Type B pancreatic cell (in vitro differentiated cells): Measurements from ENCODE around the gene EXTL1. TPM values are rescaled to one million over a fixed set of nuclear protein-coding genes. Genes with fewer than 3 reads are reported as not detected.

Experiments used
- DNase-seq: peaks from one replicate; pipeline ENCODE4 v3.0.0; 2021; ENCODE audit warnings: mixed read lengths; ENCODE audit not compliant: unreplicated experiment; ENCODE audit errors: extremely low spot score
- H3K27ac Mint-ChIP-seq: 2 replicates; pipeline ENCODE4 v1.8.0; 2021; ENCODE audit warnings: mild to moderate bottlenecking, mixed read lengths
- H3K27me3 Mint-ChIP-seq: 2 replicates; pipeline ENCODE4 v1.8.0; 2021; ENCODE audit warnings: mixed read lengths
- H3K36me3 Mint-ChIP-seq: 2 replicates; pipeline ENCODE4 v1.8.0; 2021; ENCODE audit warnings: mixed read lengths
- H3K4me1 Mint-ChIP-seq: one replicate; pipeline ENCODE4 v1.8.0; 2021; ENCODE audit warnings: mixed read lengths; ENCODE audit not compliant: unreplicated experiment
- H3K4me3 Mint-ChIP-seq: 2 replicates; pipeline ENCODE4 v1.8.0; 2021; ENCODE audit warnings: mild to moderate bottlenecking, mixed read lengths
- H3K9me3 Mint-ChIP-seq: 2 replicates; pipeline ENCODE4 v1.8.0; 2021; ENCODE audit warnings: mixed read lengths
- CTCF ChIP-seq: fragments of 200-600 bp; sonication (generic); conservative IDR thresholded peaks from 2 replicates; pipeline ENCODE4 v1.5.0; 2021; ENCODE audit warnings: antibody characterized with exemption, mild to moderate bottlenecking
- total RNA-seq: library from RNA; stranded (reverse); gene quantifications from 2 replicates; pipeline ENCODE4 v1.2.1, GENCODE V29; 2021; ENCODE audit warnings: low replicate concordance

EXTL1 gene
- total RNA-seq, 1 donor from 2014 or later = 4.2 TPM

GRCh38 chr1:26010825-26011224 is 10.8 kb upstream of the EXTL1 start:
- Mint-ChIP-seq H3K27ac (no peak overlapping the region), H3K9me3 (no peaks in the 10 kb centered on the region), H3K36me3 (no peaks in the 10 kb centered on the region), H3K4me3 (no peak overlapping the region), H3K4me1 (peaks cover 5% of the 10 kb centered on the region), H3K27me3 (no peaks in the 10 kb centered on the region)
- DNase-seq = no peak
- TF ChIP-seq CTCF = no peak

GRCh38 chr1:26012864-26013263 is 8.7 kb upstream of the EXTL1 start:
- Mint-ChIP-seq H3K36me3 (no peaks in the 10 kb centered on the region), H3K27ac (no peak overlapping the region), H3K27me3 (no peaks in the 10 kb centered on the region), H3K4me3 (no peak overlapping the region), H3K9me3 (no peaks in the 10 kb centered on the region), H3K4me1 (peaks cover 5% of the 10 kb centered on the region)
- TF ChIP-seq CTCF = no peak
- DNase-seq = no peak

GRCh38 chr1:26014179-26014578 is 7.4 kb upstream of the EXTL1 start:
- no peaks in the 10 kb centered on the region for H3K27me3 Mint-ChIP-seq
- peaks cover 13% of the 10 kb centered on the region for H3K4me1 Mint-ChIP-seq
- H3K36me3 Mint-ChIP-seq = no peaks in the 10 kb centered on the region
- H3K9me3 Mint-ChIP-seq = no peaks in the 10 kb centered on the region
- DNase-seq = no peak
- no peak overlapping the region for H3K27ac Mint-ChIP-seq
- no peak for TF ChIP-seq CTCF
- H3K4me3 Mint-ChIP-seq = no peak overlapping the region

- no peaks in the 10 kb centered on the region for H3K9me3 Mint-ChIP-seq
- no peaks in the 10 kb centered on the region for H3K27me3 Mint-ChIP-seq
- no peak overlapping the region for H3K27ac Mint-ChIP-seq
- no peak for TF ChIP-seq CTCF
- H3K4me3 Mint-ChIP-seq = no peak overlapping the region
- H3K4me1 Mint-ChIP-seq = peaks cover 19% of the 10 kb centered on the region
- no peak for DNase-seq
- H3K36me3 Mint-ChIP-seq = no peaks in the 10 kb centered on the region
These were observed 6.2 kb upstream of the EXTL1 start for GRCh38 chr1:26015358-26015757.

- no peak for TF ChIP-seq CTCF
- no peak for DNase-seq
- peaks cover 23% of the 10 kb centered on the region for H3K4me1 Mint-ChIP-seq
- no peak overlapping the region for H3K4me3 Mint-ChIP-seq
- no peak overlapping the region for H3K27ac Mint-ChIP-seq
- no peaks in the 10 kb centered on the region for H3K9me3 Mint-ChIP-seq
- no peaks in the 10 kb centered on the region for H3K27me3 Mint-ChIP-seq
- no peaks in the 10 kb centered on the region for H3K36me3 Mint-ChIP-seq
These were observed 5.2 kb upstream of the EXTL1 start for GRCh38 chr1:26016258-26016952.
